ENCODE results near the gene PRLHR.

The PRLHR gene

DNA sequence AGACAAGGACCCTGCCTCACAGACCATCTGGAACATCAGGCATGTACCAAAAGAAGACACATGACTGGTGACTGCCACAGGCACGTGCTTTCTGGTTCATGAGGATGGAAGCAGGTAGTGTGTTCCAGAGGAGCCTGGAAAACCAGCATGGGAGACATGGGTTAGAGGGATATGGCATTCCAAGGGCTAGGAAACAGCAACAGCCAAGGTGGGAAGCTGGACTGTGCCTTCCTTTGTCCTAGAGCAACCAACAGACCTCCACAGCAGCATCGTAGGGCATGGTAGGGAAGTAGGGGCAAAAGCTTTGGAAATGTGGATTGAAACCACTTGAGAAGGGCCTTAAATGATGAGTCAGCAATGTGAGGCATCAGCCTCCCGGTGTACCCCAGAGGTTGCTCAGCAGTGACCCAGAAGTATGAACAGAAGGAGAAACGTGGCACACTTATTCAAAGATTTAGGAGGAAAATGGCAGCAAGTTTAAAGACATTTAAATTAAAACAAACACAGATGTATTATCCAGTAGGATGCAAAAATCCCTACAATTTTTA, 51.0 kb downstream of the PRLHR start:
- Histone ChIP-seq H3K4me3 (ENCODE audit: insufficient read depth, low read depth, low read length, poor library complexity, severe bottlenecking) (no peak overlapping the region), H3K27me3 (replicated peaks; ENCODE audit: control insufficient read depth, insufficient read depth, low read length, poor library complexity, severe bottlenecking) (peaks cover 16% of the 10 kb centered on the region), H3K36me3 (ENCODE audit: control insufficient read depth, insufficient read depth, low read length) (no peaks in the 10 kb centered on the region), H3K9me3 (ENCODE audit: control insufficient read depth, low read length) (no peaks in the 10 kb centered on the region), H3K4me1 (ENCODE audit: control insufficient read depth, insufficient read depth, low read length, poor library complexity, severe bottlenecking) (no peaks in the 10 kb centered on the region), H3K27ac (ENCODE audit: insufficient read depth, low read length, poor library complexity, severe bottlenecking) (no peak overlapping the region)
- DNase-seq: no peak

DNA sequence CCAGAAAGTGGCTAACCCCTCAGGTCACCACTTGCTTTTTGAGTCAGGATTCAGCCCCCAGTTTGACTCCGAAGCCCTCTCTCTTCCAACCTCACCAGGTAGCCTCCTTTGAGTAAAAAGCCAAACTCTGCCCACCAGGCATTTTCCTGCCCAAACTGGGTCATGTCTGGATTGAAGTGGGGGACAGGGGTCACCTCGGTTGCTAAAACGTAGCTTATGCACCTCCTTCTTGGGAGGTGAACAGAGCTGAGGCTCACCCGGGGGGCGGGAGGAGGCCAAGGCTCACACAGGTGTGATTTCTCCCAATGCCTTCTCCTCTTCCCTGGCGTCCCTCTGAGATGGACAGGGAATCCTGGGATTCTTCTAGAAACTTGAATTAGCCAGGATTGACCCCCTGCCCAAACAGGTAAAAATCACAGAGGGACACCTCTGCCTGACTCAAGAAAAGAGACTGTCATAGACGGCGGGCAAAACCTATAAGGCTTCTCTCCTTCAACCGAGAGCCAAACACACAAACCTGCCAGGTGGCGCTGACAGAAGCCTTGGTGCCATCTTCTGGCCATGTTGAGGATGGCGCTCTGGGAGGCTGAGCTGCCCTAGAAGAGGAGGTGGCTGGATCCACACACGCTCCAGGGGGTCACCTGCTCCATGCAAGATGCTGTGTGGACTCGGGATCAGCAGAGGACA, 51.6 kb downstream of the PRLHR start:
- peak in 1 of 3 donors; percentile 12 for DNase-seq
- Histone ChIP-seq H3K9me3 (ENCODE audit: control insufficient read depth, low read length) (no peaks in the 10 kb centered on the region), H3K36me3 (ENCODE audit: control insufficient read depth, insufficient read depth, low read length) (no peaks in the 10 kb centered on the region), H3K4me3 (ENCODE audit: insufficient read depth, low read depth, low read length, poor library complexity, severe bottlenecking) (no peak overlapping the region), H3K27ac (ENCODE audit: insufficient read depth, low read length, poor library complexity, severe bottlenecking) (no peak overlapping the region), H3K4me1 (ENCODE audit: control insufficient read depth, insufficient read depth, low read length, poor library complexity, severe bottlenecking) (no peaks in the 10 kb centered on the region), H3K27me3 (replicated peaks; ENCODE audit: control insufficient read depth, insufficient read depth, low read length, poor library complexity, severe bottlenecking) (peaks cover 16% of the 10 kb centered on the region)

DNA sequence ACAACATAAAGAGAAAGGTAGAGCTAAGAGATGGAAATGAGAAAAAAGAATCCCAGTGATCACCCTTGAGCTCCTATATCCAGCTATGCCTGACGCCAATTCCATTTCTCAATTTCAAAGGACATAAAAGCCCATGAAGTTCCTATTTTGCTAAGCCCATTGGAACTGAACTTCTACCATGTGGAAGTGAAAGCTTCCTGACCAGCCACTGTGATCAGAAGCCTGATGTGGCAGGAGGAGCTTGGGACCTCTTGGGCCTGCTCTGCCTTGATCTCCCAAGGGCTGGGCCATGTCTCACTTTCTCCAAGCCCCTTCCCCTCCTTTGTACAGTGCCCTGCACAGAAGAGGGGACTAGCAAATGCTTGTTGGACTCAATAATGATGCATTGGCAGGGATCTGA, 52.7 kb downstream of the PRLHR start:
- Histone ChIP-seq H3K9me3 (ENCODE audit: control insufficient read depth, low read length) (no peaks in the 10 kb centered on the region), H3K27ac (ENCODE audit: insufficient read depth, low read length, poor library complexity, severe bottlenecking) (no peak overlapping the region), H3K27me3 (replicated peaks; ENCODE audit: control insufficient read depth, insufficient read depth, low read length, poor library complexity, severe bottlenecking) (peaks cover 16% of the 10 kb centered on the region), H3K4me3 (ENCODE audit: insufficient read depth, low read depth, low read length, poor library complexity, severe bottlenecking) (no peak overlapping the region), H3K4me1 (ENCODE audit: control insufficient read depth, insufficient read depth, low read length, poor library complexity, severe bottlenecking) (no peaks in the 10 kb centered on the region), H3K36me3 (ENCODE audit: control insufficient read depth, insufficient read depth, low read length) (no peaks in the 10 kb centered on the region)
- no peak for DNase-seq

DNA sequence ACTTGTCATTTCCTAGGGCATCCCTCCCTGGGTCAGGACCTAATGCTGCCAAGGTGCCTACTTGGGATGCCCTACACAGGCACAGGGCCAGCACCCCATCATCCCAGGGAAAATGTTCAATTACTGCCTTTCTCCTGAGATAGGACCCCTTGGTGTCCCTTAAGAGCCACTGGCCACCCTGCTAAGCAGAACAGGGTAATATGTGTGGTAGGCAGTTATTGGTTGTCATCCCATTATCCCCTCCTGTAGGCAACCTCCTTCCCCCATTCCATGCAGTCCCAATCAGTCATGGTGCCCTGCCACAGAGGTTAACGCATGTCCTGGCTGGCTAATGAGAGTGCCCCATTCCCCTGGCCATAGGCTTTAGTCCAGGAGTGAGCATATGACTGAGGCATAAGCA, 53.2 kb downstream of the PRLHR start:
- no peak for DNase-seq
- Histone ChIP-seq H3K27ac (ENCODE audit: insufficient read depth, low read length, poor library complexity, severe bottlenecking) (no peak overlapping the region), H3K9me3 (ENCODE audit: control insufficient read depth, low read length) (no peaks in the 10 kb centered on the region), H3K27me3 (replicated peaks; ENCODE audit: control insufficient read depth, insufficient read depth, low read length, poor library complexity, severe bottlenecking) (peaks cover 16% of the 10 kb centered on the region), H3K36me3 (ENCODE audit: control insufficient read depth, insufficient read depth, low read length) (no peaks in the 10 kb centered on the region), H3K4me3 (ENCODE audit: insufficient read depth, low read depth, low read length, poor library complexity, severe bottlenecking) (no peak overlapping the region), H3K4me1 (ENCODE audit: control insufficient read depth, insufficient read depth, low read length, poor library complexity, severe bottlenecking) (no peaks in the 10 kb centered on the region)

DNA sequence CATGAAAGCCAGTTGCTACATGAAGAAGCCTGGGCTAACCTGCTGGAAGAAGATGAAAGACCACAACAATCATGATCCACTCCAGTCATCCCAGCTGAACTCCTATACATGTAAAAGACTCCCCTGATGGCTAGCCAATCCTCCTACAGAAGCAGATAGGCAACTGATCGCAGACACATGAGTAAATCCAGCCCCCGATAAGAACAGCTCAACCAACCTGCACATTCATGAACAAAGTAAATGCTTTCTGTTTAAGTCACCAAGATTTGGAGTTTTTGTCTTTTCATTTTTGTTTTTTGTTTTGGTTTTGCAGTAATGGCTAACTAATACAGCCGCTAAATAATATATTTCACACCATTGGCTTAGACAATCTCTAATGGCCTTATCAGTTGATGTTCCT, 53.7 kb downstream of the PRLHR start:
- Histone ChIP-seq H3K27me3 (replicated peaks; ENCODE audit: control insufficient read depth, insufficient read depth, low read length, poor library complexity, severe bottlenecking) (peaks cover 16% of the 10 kb centered on the region), H3K27ac (ENCODE audit: insufficient read depth, low read length, poor library complexity, severe bottlenecking) (no peak overlapping the region), H3K4me3 (ENCODE audit: insufficient read depth, low read depth, low read length, poor library complexity, severe bottlenecking) (no peak overlapping the region), H3K36me3 (ENCODE audit: control insufficient read depth, insufficient read depth, low read length) (no peaks in the 10 kb centered on the region), H3K4me1 (ENCODE audit: control insufficient read depth, insufficient read depth, low read length, poor library complexity, severe bottlenecking) (no peaks in the 10 kb centered on the region), H3K9me3 (ENCODE audit: control insufficient read depth, low read length) (no peaks in the 10 kb centered on the region)
- DNase-seq: no peak

Measured in effector memory CD4-positive, alpha-beta T cell (primary cell).